ENCODE results near the gene ELK3.

Gene ELK3

GRCh38 chr12:96295532-96296160 lies 101.5 kb downstream of the ELK3 start:
- peaks cover 84% of the 10 kb centered on the region for H3K36me3 ChIP-seq (ENCODE audit: insufficient read depth, low read length)
- H3K4me2 ChIP-seq (ENCODE audit: insufficient read depth, low read length): no peak overlapping the region
- no peaks in the 10 kb centered on the region for H3K9me3 ChIP-seq (ENCODE audit: insufficient read depth, low read length, severe bottlenecking)
- no peak overlapping the region for H2AFZ ChIP-seq (ENCODE audit: low read depth, low read length)
- H3K79me2 ChIP-seq (ENCODE audit: insufficient read depth, low read length): no peaks in the 10 kb centered on the region
- H3K27ac ChIP-seq (ENCODE audit: low read length): peak overlapping the region; percentile 25; the same call in 1 of the 2 replicates
- peaks cover 10% of the 10 kb centered on the region for H3K4me1 ChIP-seq (ENCODE audit: insufficient read depth, low read length)
- H3K4me3 ChIP-seq (ENCODE audit: low read depth in 1 of 2, low read length in 2 of 2): no peak overlapping the region
- no peaks in the 10 kb centered on the region for H4K20me1 ChIP-seq (ENCODE audit: insufficient read depth, low read length)
- H3K27me3 ChIP-seq (ENCODE audit: insufficient read depth, low read length, poor library complexity): no peaks in the 10 kb centered on the region
- no peak overlapping the region for H3K9ac ChIP-seq (ENCODE audit: low read depth, low read length)
- TF ChIP-seq EZH2 (IDR thresholded peaks at IDR 0.05; ENCODE audit: borderline replicate concordance, low read depth, low read length, severe bottlenecking): no peak
- TF ChIP-seq CTCF (IDR thresholded peaks at IDR 0.05; ENCODE audit: borderline replicate concordance, extremely low read depth, low read length, poor library complexity, severe bottlenecking): no peak
- ATAC-seq (ENCODE audit: insufficient read depth, low read depth) (0 out of 3 replicates have a peak, but pooled peaks have one; percentile 33), DNase-seq (no peak)

GRCh38 chr12:96297504-96297903 lies 103.3 kb downstream of the ELK3 start:
- Histone ChIP-seq H3K27ac (ENCODE audit: low read length) (no peak overlapping the region), H3K79me2 (ENCODE audit: insufficient read depth, low read length) (peaks cover 6% of the 10 kb centered on the region; the same call in 1 of the 2 replicates), H3K9ac (ENCODE audit: low read depth, low read length) (no peak overlapping the region), H3K36me3 (ENCODE audit: insufficient read depth, low read length) (peaks cover 70% of the 10 kb centered on the region), H3K4me3 (ENCODE audit: low read depth in 1 of 2, low read length in 2 of 2) (no peak overlapping the region), H3K4me2 (ENCODE audit: insufficient read depth, low read length) (no peak overlapping the region), H2AFZ (ENCODE audit: low read depth, low read length) (no peak overlapping the region), H3K4me1 (ENCODE audit: insufficient read depth, low read length) (peaks cover 10% of the 10 kb centered on the region), H3K27me3 (ENCODE audit: insufficient read depth, low read length, poor library complexity) (no peaks in the 10 kb centered on the region), H4K20me1 (ENCODE audit: insufficient read depth, low read length) (no peaks in the 10 kb centered on the region), H3K9me3 (ENCODE audit: insufficient read depth, low read length, severe bottlenecking) (no peaks in the 10 kb centered on the region)
- DNase-seq: no peak
- no peak for ATAC-seq (ENCODE audit: insufficient read depth, low read depth)
- no peak for TF ChIP-seq EZH2 (IDR thresholded peaks at IDR 0.05; ENCODE audit: borderline replicate concordance, low read depth, low read length, severe bottlenecking)
- TF ChIP-seq CTCF (IDR thresholded peaks at IDR 0.05; ENCODE audit: borderline replicate concordance, extremely low read depth, low read length, poor library complexity, severe bottlenecking): no peak

- peaks cover 50% of the 10 kb centered on the region for H3K36me3 ChIP-seq (ENCODE audit: insufficient read depth, low read length)
- no peak for ATAC-seq (ENCODE audit: insufficient read depth, low read depth)
These were observed 105.9 kb downstream of the ELK3 start for GRCh38 chr12:96300064-96300463.

More at GRCh38 chr12:96300064-96300463, 105.9 kb downstream of the ELK3 start:
- Histone ChIP-seq H3K27ac (ENCODE audit: low read length) (no peak overlapping the region), H3K4me3 (ENCODE audit: low read depth in 1 of 2, low read length in 2 of 2) (no peak overlapping the region), H3K9me3 (ENCODE audit: insufficient read depth, low read length, severe bottlenecking) (no peaks in the 10 kb centered on the region), H3K27me3 (ENCODE audit: insufficient read depth, low read length, poor library complexity) (no peaks in the 10 kb centered on the region), H3K4me2 (ENCODE audit: insufficient read depth, low read length) (no peak overlapping the region), H4K20me1 (ENCODE audit: insufficient read depth, low read length) (no peaks in the 10 kb centered on the region), H3K79me2 (ENCODE audit: insufficient read depth, low read length) (peaks cover 27% of the 10 kb centered on the region; the same call in 1 of the 2 replicates), H3K9ac (ENCODE audit: low read depth, low read length) (no peak overlapping the region), H3K4me1 (ENCODE audit: insufficient read depth, low read length) (peaks cover 8% of the 10 kb centered on the region), H2AFZ (ENCODE audit: low read depth, low read length) (no peak overlapping the region)
- TF ChIP-seq EZH2 (IDR thresholded peaks at IDR 0.05; ENCODE audit: borderline replicate concordance, low read depth, low read length, severe bottlenecking) (no peak), CTCF (IDR thresholded peaks at IDR 0.05; ENCODE audit: borderline replicate concordance, extremely low read depth, low read length, poor library complexity, severe bottlenecking) (no peak)
- DNase-seq: no peak
